DMS114 treated with DMSO at 0.1 percent for 48 hours (cell line): Measurements from ENCODE around the gene CLK2.
"Not testable (repeated sequence)": the region's sequence is repeated elsewhere in the genome, so short reads cannot be mapped to it uniquely, and the experiment has no call there.

ENCODE experiments used
- DNase-seq: peaks from one replicate; lab custom pipeline; 2025; ENCODE audit not compliant: unreplicated experiment; lab: John Stamatoyannopoulos, UW

The CLK2 gene

DNA sequence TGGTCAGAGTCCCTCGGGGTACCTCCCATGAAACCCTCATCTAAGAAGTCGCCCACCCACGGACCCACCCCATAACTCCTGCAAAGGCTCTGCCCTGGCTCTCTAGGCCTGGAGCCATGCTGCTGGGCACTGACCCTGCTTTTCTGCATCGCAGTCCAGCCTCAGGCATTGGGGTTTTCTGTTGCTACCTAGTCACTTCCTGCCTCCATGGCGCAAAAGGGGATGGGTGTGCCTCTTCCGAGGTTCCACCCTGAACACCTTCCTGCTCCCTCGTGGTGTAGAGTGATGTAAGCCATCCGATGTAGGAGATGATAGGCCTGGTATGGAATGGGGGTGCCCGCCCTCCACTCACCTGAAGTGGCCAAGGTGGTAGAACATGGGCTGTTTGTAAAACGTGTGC is 58.6 kb downstream of the CLK2 start:
- not testable (repeated sequence) for DNase-seq
